GM12873 (cell line): Measurements from ENCODE around the gene NPTX1.

Source experiments
- TF ChIP-seq, protein P1 (sequence below): IDR thresholded peaks from 2 replicates; pipeline ENCODE4 v1.5.1; 2012; ENCODE audit warnings: low read depth, mild to moderate bottlenecking, moderate library complexity, low read length, control low read depth; ENCODE audit not compliant: insufficient read depth; ENCODE audit errors: missing control alignments

Gene NPTX1

DNA sequence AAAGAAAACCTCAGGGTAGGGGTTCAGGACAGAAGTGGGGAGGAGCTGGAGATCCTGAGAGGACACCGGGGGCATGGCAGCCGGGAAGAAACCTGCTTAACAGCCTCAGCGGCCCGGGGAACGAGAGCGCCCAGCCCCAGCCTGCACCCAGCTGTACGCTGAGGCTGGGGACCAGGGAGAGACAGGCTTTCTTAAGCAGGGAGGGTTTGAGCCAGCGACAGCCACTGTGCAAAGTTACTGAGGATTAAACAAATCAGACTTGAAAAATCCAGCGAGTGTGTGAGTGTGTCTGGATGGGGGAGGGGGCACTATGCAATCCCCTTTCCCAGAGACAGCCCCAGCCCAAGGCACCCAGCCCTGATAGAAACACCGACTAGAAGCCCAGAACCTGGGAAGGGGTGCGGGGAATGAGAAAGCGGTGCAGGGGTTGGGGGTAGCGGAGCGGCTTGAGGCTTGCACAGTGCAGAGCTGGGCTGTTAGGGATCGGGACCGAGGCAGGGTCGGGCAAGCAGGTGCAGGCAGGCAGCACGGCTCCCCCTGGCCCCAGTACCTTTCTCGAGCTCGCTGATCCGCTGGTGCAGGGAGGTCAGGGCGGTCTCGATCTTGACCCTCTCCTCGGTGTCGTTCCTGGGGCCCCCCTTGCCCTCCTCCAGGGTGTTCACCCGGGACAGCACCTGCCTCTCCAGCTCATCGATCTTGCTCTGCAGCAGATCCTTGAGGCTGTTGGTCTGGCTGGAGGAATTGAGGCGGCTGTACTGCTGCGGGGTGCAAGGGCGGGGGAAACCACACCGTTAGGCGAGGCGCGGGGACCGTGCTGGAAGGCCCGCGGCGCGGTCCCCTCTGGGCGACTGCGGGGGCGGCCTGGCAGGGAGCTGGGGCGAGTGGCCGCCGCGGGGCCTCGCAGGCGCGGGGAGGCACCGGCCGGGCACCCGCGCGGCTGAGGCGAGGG lies 1.2 kb downstream of the NPTX1 start:
- TF ChIP-seq, protein P1, sequence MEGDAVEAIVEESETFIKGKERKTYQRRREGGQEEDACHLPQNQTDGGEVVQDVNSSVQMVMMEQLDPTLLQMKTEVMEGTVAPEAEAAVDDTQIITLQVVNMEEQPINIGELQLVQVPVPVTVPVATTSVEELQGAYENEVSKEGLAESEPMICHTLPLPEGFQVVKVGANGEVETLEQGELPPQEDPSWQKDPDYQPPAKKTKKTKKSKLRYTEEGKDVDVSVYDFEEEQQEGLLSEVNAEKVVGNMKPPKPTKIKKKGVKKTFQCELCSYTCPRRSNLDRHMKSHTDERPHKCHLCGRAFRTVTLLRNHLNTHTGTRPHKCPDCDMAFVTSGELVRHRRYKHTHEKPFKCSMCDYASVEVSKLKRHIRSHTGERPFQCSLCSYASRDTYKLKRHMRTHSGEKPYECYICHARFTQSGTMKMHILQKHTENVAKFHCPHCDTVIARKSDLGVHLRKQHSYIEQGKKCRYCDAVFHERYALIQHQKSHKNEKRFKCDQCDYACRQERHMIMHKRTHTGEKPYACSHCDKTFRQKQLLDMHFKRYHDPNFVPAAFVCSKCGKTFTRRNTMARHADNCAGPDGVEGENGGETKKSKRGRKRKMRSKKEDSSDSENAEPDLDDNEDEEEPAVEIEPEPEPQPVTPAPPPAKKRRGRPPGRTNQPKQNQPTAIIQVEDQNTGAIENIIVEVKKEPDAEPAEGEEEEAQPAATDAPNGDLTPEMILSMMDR = no peak

DNA sequence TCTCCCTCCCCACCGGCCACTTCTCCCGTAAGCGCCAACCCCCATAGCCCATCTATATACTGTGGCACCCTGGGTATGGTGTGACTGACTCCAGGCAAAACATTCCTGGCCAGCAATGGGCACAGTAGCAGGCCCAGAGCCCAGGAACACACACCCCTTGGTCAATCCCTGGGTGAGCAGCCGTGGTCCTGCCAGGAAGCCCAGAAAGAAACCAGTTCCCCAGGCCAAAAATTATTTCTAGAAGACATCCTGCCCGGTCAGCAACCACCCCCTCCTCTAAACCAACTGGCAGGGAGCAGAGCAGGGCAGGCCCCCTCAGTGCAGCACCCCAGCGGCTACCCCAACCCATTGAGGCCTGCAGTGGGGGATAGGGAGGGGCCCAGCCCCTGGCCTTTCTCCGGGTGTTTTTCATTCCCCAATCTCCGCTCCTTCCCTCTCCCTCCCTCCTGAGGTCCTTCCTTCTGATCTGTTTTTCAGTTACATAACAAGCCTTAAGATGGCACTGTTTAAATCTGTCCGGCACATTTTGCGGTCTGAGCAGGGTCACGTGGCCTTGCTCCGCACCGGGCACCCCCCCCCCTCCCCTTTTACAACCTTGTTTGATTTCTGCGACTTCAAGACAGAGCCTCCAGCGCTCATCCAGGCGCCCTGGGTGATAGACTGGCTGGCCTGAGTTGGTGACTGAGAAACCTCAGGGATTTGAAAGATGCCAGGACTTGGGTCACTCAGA lies 2.0 kb downstream of the NPTX1 start:
- TF ChIP-seq, protein P1 = no peak

DNA sequence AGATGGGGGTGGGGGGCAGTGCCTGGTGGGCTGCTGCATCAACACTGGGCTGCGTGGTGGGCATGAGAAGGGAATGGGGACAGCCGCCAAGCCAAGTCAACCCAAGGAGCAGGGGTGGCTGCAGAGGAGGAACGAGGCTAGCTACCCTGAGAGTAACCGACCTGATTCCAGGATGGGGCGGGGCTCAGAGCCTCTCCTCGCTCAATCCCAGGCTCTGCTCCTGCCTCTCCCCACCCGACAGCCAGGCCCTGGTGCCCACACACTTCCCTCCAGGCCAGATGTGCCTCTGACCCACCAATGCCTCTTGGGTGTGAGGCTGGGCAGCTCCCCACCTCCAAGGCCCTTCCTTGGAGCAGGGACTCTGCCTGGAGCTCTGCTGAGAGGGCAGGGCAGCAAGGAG lies 2.7 kb downstream of the NPTX1 start:
- TF ChIP-seq, protein P1 = no peak

DNA sequence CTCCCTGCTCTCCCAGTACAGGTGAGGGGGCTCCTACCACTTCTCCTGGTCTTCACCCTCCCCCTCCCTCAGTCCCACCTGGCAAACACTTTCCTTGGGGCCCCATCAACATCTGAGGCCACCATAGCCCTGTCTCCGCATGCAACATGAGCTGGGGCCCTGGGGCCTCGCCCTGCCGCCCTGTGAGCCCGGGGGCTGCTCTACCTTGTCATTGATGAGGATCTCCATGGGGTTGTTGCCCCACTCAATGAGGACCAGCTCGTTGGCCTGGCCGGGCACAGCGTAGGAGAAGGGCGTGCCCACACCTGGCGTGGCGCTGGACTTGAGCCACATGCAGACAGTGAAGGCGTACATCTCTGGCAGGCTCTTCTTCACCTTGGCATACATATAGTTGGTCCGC lies 3.4 kb downstream of the NPTX1 start:
- TF ChIP-seq, protein P1 = no peak

DNA sequence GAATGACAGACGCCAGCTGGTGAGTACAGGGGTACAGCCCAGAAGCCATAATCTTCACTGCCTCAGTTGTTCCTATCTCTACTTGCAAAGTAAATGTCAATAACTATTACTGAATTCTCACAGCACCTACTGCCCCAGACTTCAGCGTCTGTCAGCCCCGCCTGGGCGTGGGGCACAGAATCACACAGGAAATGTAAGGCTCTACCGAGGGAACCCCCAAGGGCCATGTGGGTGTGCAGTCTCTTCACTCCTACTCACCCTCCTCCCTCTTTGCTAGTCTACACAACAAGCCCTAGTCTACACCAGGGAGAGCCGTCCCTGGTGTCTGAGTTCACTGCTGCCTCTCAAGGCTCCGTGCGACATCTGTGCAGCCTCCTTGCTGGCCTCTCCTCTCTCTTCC lies 4.5 kb downstream of the NPTX1 start:
- TF ChIP-seq, protein P1 = no peak

DNA sequence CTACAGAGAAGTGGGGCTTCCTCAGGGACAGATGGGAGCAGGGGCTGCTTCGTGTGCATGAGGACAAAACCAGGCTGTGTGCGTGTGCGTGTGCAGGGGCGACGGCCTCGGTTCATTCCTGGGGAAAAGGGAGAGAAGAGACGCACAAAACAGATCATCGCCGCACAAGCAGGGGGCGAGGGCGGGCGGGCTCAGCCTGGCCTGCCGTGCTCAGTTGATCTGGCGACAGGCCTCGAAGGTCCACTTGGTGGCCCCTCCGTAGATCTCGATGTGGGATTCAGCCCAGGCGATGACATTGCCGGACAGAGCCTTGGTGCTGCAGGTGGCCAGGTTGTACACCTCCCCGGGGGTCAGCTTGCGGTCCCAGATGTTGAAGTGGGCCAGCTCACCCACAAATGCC lies 5.8 kb downstream of the NPTX1 start:
- TF ChIP-seq, protein P1 = no peak

DNA sequence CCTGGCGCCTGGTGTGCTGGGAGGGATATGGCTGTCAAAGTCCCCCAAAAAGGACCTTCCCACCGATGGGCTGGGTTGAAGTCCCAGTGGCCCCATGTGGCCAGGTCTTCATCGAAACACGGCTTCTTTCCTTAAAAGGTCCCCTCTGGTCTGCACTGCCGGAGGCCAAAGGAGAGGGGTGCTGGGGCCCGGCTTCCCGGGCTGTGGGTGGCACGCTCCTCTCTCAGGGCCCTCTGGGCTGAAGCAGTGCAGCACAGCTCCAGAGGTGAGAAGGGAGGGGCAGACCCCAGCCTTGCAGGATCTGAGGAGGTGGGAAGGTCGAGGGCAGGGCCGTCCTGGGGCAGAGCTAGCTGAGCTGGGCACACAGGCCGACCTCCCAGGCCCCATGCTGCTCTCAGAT lies 6.7 kb downstream of the NPTX1 start:
- TF ChIP-seq, protein P1 = no peak
